Activated CD4-positive, alpha-beta T cell treated with anti-CD3 and anti-CD28 coated beads for 36 hours (primary cell): ENCODE results near the gene LDLRAD4. TPM values are rescaled to one million over a fixed set of nuclear protein-coding genes. Genes with fewer than 3 reads are reported as not detected.
A peak's percentile ranks its signal among the peaks of the same experiment; 100 is the strongest.

Source experiments
- ATAC-seq: fragments of 200-7000 bp; cut with Tn5 transposase; one replicate; pipeline ENCODE4 v1.10.0; 2021; ENCODE audit warnings: mild to moderate bottlenecking, moderate library complexity
- CTCF ChIA-PET: fragments of 350-600 bp; sonication (Branson Sonifier 250); formaldehyde crosslinking; loops from one replicate; lab custom pipeline; 2021; ENCODE audit warnings: antibody characterized with exemption; lab: Charles Lee
- POLR2A ChIA-PET: fragments of 350-600 bp; sonication (Branson Sonifier 250); formaldehyde crosslinking; loops from one replicate; lab custom pipeline; 2021; ENCODE audit warnings: antibody characterized with exemption, inconsistent platforms; lab: Charles Lee
- DNase-seq: peaks from one replicate; pipeline ENCODE4 v3.0.0-alpha.2; 2020
- H3K27ac Mint-ChIP-seq: one replicate; pipeline ENCODE4 v1.8.0; 2021; ENCODE audit warnings: mixed read lengths
- H3K27me3 Mint-ChIP-seq: one replicate; pipeline ENCODE4 v1.8.0; 2021; ENCODE audit warnings: mixed read lengths
- H3K36me3 Mint-ChIP-seq: one replicate; pipeline ENCODE4 v1.8.0; 2021; ENCODE audit warnings: low read depth, mixed read lengths
- H3K4me1 Mint-ChIP-seq: one replicate; pipeline ENCODE4 v1.8.0; 2021; ENCODE audit warnings: mixed read lengths
- H3K4me3 Mint-ChIP-seq: one replicate; pipeline ENCODE4 v1.8.0; 2021; ENCODE audit warnings: mild to moderate bottlenecking, moderate library complexity, mixed read lengths
- H3K9me3 Mint-ChIP-seq: one replicate; pipeline ENCODE4 v1.8.0; 2021; ENCODE audit warnings: low read depth, mixed read lengths
- intact Hi-C, 2 experiments: fragments of 100-400 bp; cut with DNase I in 1 of 2; cut with micrococcal nuclease in 1 of 2; formaldehyde crosslinking; loops; one replicate each; pipeline versions ENCODE4 v1.14.2 to v1.15.1; 2022 to 2024; cut with DNase I, micrococcal nuclease
- total RNA-seq, 2 experiments: library from RNA; stranded (reverse); gene quantifications; one replicate each; pipeline ENCODE4 v1.2.3, GENCODE V29; 2021

The LDLRAD4 gene
- total RNA-seq, 2 experiments from 2014 or later = 29.3 to 32.2 TPM

DNA sequence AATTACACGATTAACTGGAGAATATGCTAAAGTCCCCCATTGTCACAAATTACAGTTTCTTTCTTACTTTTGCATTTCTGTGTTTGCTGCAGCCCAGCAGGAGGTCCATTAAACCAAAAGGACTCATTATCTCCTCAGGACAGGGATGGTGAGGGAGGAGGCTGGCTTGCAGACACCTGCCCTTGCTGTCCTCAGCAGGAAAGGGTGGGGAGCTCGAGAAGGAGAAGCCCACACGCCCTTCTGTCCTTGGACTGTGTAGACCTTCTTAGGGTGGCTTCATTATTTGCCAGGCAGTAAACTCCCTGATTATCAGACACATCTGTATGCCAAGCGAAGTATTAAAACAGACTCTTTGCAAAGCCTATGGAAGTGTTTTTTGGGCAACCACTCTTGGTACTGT lies 196.0 kb downstream of the LDLRAD4 start:
- no peak for ATAC-seq
- Mint-ChIP-seq H3K4me1 (peaks cover 16% of the 10 kb centered on the region), H3K27me3 (no peaks in the 10 kb centered on the region), H3K27ac (no peak overlapping the region), H3K4me3 (no peak overlapping the region), H3K36me3 (peaks cover 19% of the 10 kb centered on the region), H3K9me3 (peaks cover 10% of the 10 kb centered on the region)
- no peak for DNase-seq
- ChIA-PET POLR2A (no interaction called here), CTCF (no interaction called here)
- intact Hi-C loops = no loop called here

- Mint-ChIP-seq H3K4me3 (no peak overlapping the region), H3K36me3 (peaks cover 19% of the 10 kb centered on the region), H3K9me3 (peaks cover 10% of the 10 kb centered on the region), H3K27ac (no peak overlapping the region), H3K4me1 (peaks cover 16% of the 10 kb centered on the region), H3K27me3 (no peaks in the 10 kb centered on the region)
- no peak for DNase-seq
- POLR2A ChIA-PET = no interaction called here
- intact Hi-C loops = loop anchor here in 1 of 2 experiments (2.0 kb wide), 1 partner anchor 17 kb away; no protein-coding TSS in a partner anchor
- ATAC-seq = peak; percentile 20
- CTCF ChIA-PET = interaction anchor here (0.8 to 1.6 kb wide), 2 partner anchors 196 to 200 kb away, joined by 4 to 6 read pairs; no protein-coding TSS in a partner anchor
These were observed 197.2 kb downstream of the LDLRAD4 start for GRCh38 chr18:13415736-13416135.

DNA sequence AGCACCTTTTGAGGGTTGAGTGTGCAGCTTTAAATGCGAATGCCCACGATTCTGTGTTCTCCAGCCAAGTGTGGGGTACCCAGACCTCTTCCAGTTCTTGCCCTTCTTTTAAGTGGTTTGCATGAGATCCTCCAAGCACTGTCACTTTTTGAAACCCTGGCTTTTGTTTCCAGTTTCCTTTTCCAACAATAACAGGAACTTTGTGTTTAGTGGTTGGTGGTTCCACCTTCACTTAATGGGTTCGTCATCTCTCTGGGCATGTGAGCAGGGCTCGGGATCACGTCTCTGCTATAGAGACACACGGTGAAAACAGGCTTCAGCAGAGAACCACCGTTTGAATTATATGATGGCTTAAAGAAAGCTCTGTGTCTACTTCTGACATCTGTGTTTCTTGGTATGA lies 197.6 kb downstream of the LDLRAD4 start:
- ChIA-PET CTCF (interaction anchor here (0.8 to 1.6 kb wide), 2 partner anchors 197 to 200 kb away, joined by 4 to 6 read pairs; no protein-coding TSS in a partner anchor), POLR2A (no interaction called here)
- ATAC-seq = peak; percentile 83
- H3K9me3 Mint-ChIP-seq = peaks cover 10% of the 10 kb centered on the region
- peaks cover 18% of the 10 kb centered on the region for H3K36me3 Mint-ChIP-seq
- H3K27me3 Mint-ChIP-seq = no peaks in the 10 kb centered on the region
- peak; percentile 33 for DNase-seq
- no peak overlapping the region for H3K4me3 Mint-ChIP-seq
- intact Hi-C loops = loop anchor here in 1 of 2 experiments (2.0 kb wide), 1 partner anchor 17 kb away; no protein-coding TSS in a partner anchor
- H3K4me1 Mint-ChIP-seq = peaks cover 16% of the 10 kb centered on the region
- peak overlapping the region; percentile 15 for H3K27ac Mint-ChIP-seq

GRCh38 chr18:13416848-13417247 lies 198.3 kb downstream of the LDLRAD4 start:
- ATAC-seq (no peak), DNase-seq (no peak)
- Mint-ChIP-seq H3K27ac (no peak overlapping the region), H3K9me3 (peaks cover 6% of the 10 kb centered on the region), H3K4me3 (no peak overlapping the region), H3K27me3 (no peaks in the 10 kb centered on the region), H3K4me1 (peaks cover 17% of the 10 kb centered on the region), H3K36me3 (peaks cover 13% of the 10 kb centered on the region)
- intact Hi-C loops = loop anchor here in 1 of 2 experiments (2.0 kb wide), 1 partner anchor 16 kb away; no protein-coding TSS in a partner anchor
- POLR2A ChIA-PET = no interaction called here
- CTCF ChIA-PET = interaction anchor here (0.6 to 1.6 kb wide), 2 partner anchors 12 to 201 kb away, joined by 3 to 6 read pairs; no protein-coding TSS in a partner anchor

DNA sequence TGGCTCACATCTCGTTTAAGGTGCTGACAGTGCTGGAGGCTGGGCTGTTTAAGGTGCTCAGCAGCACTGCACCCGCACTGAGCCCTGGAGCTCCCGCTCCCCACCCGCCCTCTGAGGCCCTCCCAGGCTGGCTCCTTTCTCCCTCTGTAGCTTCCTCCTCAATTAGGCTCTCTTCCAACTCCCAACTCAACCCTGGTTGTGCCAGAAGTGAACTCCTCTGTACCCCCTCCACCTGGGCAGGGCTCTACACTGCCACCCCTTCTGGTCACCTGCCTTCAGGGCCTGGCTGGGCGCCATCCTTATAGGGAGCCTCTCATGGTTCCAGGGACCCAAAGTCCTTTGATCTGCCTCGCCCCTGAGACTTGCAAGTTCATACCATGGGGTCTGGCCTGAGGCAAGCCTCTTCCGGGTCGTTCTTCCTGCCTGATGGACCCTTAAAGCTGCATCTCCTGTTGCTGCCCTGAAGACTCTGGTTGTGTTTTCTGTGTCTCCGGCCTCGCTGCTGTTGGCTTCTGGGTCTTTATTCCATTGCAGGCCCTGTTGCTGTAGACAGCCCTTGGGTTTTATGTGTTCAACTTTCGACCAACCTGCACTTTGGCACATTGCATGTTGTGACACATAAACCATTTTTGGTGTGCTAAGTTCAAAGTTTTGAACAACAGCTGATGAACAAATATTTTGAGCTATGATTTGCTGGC lies 199.6 kb downstream of the LDLRAD4 start:
- ChIA-PET CTCF (interaction anchor here (0.7 to 0.8 kb wide), 2 partner anchors 10 to 382 kb away, joined by 3 read pairs; no protein-coding TSS in a partner anchor), POLR2A (no interaction called here)
- Mint-ChIP-seq H3K4me1 (peaks cover 24% of the 10 kb centered on the region), H3K36me3 (peaks cover 2% of the 10 kb centered on the region), H3K9me3 (no peaks in the 10 kb centered on the region), H3K27ac (no peak overlapping the region), H3K4me3 (no peak overlapping the region), H3K27me3 (no peaks in the 10 kb centered on the region)
- DNase-seq = no peak
- no peak for ATAC-seq
- intact Hi-C loops = no loop called here

DNA sequence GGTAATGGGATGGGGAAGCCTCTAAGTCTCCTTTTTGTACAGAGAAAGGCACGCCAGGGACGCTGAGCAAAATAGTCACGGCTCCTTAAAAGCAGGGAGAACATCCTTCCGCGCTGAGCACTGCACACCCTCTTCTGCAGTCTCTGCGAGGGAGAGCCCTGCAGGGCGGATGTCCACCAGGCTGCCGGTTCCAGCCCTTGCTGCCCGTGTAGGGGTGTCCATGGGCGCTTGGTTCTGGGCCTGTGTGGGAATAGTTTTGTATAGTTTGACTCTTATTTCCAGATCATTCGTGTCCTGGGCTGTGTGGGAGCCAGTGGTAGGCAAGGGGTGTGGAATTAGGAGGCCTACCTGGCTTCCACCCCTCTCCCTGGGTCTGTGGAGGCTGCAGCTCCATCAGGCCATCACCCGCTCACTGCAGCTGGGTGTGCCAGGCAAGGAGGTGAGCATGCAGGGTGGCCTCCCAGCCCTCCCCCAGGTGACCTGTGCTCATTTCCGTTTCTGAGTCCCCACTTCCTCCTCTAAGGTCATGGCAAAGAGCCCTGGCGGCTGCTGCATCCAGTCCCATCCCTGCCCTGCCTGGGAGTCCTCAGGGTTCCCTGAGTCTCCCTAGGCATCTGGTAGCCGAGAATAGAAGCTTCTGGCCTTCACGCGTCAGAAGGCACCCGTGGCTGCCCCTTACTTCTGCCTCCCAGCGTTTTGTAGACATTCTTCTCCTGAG lies 202.6 kb downstream of the LDLRAD4 start:
- POLR2A ChIA-PET = no interaction called here
- no peak overlapping the region for H3K27ac Mint-ChIP-seq
- no peak for DNase-seq
- H3K4me3 Mint-ChIP-seq = no peak overlapping the region
- no peaks in the 10 kb centered on the region for H3K27me3 Mint-ChIP-seq
- CTCF ChIA-PET = no interaction called here
- peaks cover 1% of the 10 kb centered on the region for H3K36me3 Mint-ChIP-seq
- no peak for ATAC-seq
- intact Hi-C loops = no loop called here
- H3K4me1 Mint-ChIP-seq = peaks cover 34% of the 10 kb centered on the region
- H3K9me3 Mint-ChIP-seq = no peaks in the 10 kb centered on the region

- intact Hi-C loops = no loop called here
- DNase-seq = no peak
- Mint-ChIP-seq H3K9me3 (no peaks in the 10 kb centered on the region), H3K36me3 (peaks cover 1% of the 10 kb centered on the region), H3K27me3 (no peaks in the 10 kb centered on the region), H3K27ac (no peak overlapping the region), H3K4me1 (peaks cover 29% of the 10 kb centered on the region), H3K4me3 (no peak overlapping the region)
- ATAC-seq = no peak
- ChIA-PET CTCF (interaction anchor here (0.8 kb wide), 1 partner anchor 41 kb away, joined by 5 read pairs; no protein-coding TSS in a partner anchor), POLR2A (no interaction called here)
These were observed 204.1 kb downstream of the LDLRAD4 start for GRCh38 chr18:13422541-13423147.

- H3K27me3 Mint-ChIP-seq = no peaks in the 10 kb centered on the region
- POLR2A ChIA-PET = interaction anchor here (0.7 kb wide), 1 partner anchor 156 kb away, joined by 8 read pairs; no protein-coding TSS in a partner anchor
- no peaks in the 10 kb centered on the region for H3K9me3 Mint-ChIP-seq
- H3K4me1 Mint-ChIP-seq = peaks cover 34% of the 10 kb centered on the region
- CTCF ChIA-PET = interaction anchor here (0.5 kb wide), 1 partner anchor 416 kb away, joined by 3 read pairs; no protein-coding TSS in a partner anchor
- DNase-seq (no peak), ATAC-seq (no peak)
- intact Hi-C loops = no loop called here
- no peak overlapping the region for H3K27ac Mint-ChIP-seq
- H3K36me3 Mint-ChIP-seq = peaks cover 1% of the 10 kb centered on the region
- no peak overlapping the region for H3K4me3 Mint-ChIP-seq
These were observed 204.8 kb downstream of the LDLRAD4 start for GRCh38 chr18:13423352-13423751.

- DNase-seq = no peak
- peaks cover 1% of the 10 kb centered on the region for H3K36me3 Mint-ChIP-seq
- no peaks in the 10 kb centered on the region for H3K9me3 Mint-ChIP-seq
- no peak overlapping the region for H3K4me3 Mint-ChIP-seq
- H3K27me3 Mint-ChIP-seq = no peaks in the 10 kb centered on the region
- POLR2A ChIA-PET = interaction anchor here (0.6 kb wide), 1 partner anchor 15 kb away, joined by 4 read pairs; no protein-coding TSS in a partner anchor
- CTCF ChIA-PET = interaction anchor here (0.6 kb wide), 2 partner anchors 112 to 199 kb away, joined by 3 read pairs; no protein-coding TSS in a partner anchor
- peaks cover 40% of the 10 kb centered on the region for H3K4me1 Mint-ChIP-seq
- H3K27ac Mint-ChIP-seq = no peak overlapping the region
- no peak for ATAC-seq
- intact Hi-C loops = no loop called here
These were observed 205.8 kb downstream of the LDLRAD4 start for GRCh38 chr18:13424363-13424762.

DNA sequence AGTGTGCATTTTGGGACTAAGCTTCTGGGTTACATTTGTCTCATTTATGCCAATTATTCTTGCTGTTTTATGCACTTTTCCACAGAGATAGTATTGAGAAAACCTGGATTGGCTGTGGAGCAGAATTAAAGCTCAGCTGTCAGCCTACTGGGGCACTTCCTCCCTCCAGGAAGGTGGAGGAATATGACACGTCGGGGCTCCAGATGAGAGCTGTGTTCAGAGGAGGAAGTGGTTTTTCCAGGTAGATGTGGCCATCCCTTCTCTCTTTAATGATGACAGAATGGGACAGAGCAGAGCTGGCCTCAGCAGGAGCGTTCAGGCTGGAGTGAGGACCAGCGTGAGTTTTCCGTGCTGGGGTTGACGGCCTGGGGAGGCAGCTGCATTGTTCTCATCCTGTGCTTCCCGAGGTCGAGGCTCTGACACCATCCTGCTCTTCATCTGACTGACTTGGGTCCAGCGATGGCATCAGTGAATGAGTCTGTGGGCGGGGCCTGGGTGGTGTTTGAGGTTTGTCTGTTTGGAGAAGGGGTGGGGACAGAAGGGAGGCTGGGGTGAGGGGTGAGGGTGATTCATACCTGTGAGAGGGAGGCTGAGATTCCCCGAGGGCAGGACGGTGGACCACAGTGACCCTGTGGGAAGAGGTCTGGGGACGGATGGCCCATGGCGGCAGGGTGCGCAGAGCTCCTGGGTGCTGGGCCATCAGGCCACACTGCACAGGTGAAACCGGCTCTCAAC lies 207.0 kb downstream of the LDLRAD4 start:
- Mint-ChIP-seq H3K4me3 (no peak overlapping the region), H3K4me1 (peaks cover 40% of the 10 kb centered on the region), H3K27ac (peak overlapping the region; percentile 45), H3K36me3 (peaks cover 1% of the 10 kb centered on the region), H3K27me3 (no peaks in the 10 kb centered on the region), H3K9me3 (no peaks in the 10 kb centered on the region)
- peak; percentile 89 for ATAC-seq
- DNase-seq = peak; percentile 77
- ChIA-PET POLR2A (interaction anchor here (0.6 kb wide), 1 partner anchor 781 kb away, joined by 3 read pairs; no protein-coding TSS in a partner anchor), CTCF (interaction anchor here (0.7 to 0.8 kb wide), 4 partner anchors 10 to 258 kb away, joined by 3 read pairs; no protein-coding TSS in a partner anchor)
- intact Hi-C loops = no loop called here
